AG04449 (cell line): ENCODE results near the gene FLCN.

Source experiments
- CTCF ChIA-PET: fragments of 350-600 bp; formaldehyde crosslinking; extraction: SDS; loops from one replicate; lab custom pipeline; 2021; ENCODE audit warnings: antibody characterized with exemption; lab: Yijun Ruan, JAX
- POLR2A ChIA-PET: fragments of 400-600, 350-600 bp; formaldehyde crosslinking; extraction: SDS; loops from one replicate; lab custom pipeline; 2020; ENCODE audit warnings: antibody characterized with exemption, inconsistent platforms; lab: Yijun Ruan, JAX
- DNase-seq: peaks from one replicate; pipeline ENCODE4 v3.0.0-alpha.2; 2010; ENCODE audit warnings: low read depth, low spot score
- H3K4me3 ChIP-seq: 2 replicates; pipeline ENCODE4 v1.5.1; 2011; ENCODE audit warnings: low read depth, mild to moderate bottlenecking, control low read depth, low read length
- TF ChIP-seq, protein P1 (sequence below): IDR thresholded peaks from one replicate; pipeline ENCODE4 v1.5.1; 2011; ENCODE audit warnings: mild to moderate bottlenecking, moderate library complexity, low read length, control low read depth, inconsistent platforms; ENCODE audit not compliant: insufficient read depth; ENCODE audit errors: missing control alignments

Gene FLCN

DNA sequence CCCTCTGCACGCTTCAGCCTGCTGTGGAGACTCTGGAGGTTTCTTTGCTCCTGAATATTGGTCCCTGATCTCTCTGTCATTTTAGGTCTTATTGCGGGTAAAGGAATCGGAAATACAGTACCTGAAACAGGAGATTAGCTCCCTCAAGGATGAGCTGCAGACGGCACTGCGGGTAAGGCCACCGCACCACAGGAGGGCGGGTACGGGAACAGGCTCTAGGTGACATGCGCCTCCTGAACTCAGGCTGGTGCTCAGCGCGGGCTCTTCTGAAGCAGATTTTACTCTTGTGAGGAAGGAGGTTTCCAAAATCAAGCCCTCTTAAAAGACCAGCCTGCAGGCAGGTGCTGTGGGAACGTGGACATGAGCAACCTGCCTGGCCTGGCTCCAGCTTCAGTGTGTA, 60.6 kb downstream of the FLCN start:
- ChIA-PET CTCF (interaction anchor here (0.6 kb wide), 1 partner anchor 176 kb away, joined by 3 read pairs; no protein-coding TSS in a partner anchor), POLR2A (no interaction called here)
- TF ChIP-seq, protein P1, sequence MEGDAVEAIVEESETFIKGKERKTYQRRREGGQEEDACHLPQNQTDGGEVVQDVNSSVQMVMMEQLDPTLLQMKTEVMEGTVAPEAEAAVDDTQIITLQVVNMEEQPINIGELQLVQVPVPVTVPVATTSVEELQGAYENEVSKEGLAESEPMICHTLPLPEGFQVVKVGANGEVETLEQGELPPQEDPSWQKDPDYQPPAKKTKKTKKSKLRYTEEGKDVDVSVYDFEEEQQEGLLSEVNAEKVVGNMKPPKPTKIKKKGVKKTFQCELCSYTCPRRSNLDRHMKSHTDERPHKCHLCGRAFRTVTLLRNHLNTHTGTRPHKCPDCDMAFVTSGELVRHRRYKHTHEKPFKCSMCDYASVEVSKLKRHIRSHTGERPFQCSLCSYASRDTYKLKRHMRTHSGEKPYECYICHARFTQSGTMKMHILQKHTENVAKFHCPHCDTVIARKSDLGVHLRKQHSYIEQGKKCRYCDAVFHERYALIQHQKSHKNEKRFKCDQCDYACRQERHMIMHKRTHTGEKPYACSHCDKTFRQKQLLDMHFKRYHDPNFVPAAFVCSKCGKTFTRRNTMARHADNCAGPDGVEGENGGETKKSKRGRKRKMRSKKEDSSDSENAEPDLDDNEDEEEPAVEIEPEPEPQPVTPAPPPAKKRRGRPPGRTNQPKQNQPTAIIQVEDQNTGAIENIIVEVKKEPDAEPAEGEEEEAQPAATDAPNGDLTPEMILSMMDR = no peak
- H3K4me3 ChIP-seq = no peak overlapping the region
- DNase-seq = no peak

DNA sequence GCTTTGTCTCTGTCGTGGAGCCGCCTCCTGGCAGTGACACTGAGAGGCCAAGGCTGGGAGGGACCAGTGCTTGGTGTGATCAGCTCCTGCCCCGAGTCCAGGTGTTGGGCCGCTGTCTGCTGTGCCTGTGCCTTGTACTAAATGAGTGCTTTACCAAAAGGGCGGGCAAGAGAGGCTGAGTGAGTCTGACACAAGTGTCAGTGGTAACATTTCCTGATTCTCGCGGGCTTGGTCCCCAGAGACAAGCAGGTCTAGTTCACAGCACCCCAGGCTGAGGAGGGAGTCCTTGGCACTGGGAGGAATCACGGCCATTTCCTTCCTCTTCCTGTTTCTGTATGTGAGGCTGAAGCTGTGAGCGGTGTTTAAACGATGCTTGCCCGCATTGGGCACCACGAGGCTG, 61.1 kb downstream of the FLCN start:
- H3K4me3 ChIP-seq = no peak overlapping the region
- TF ChIP-seq, protein P1 = no peak
- ChIA-PET CTCF (interaction anchor here (0.6 kb wide), 1 partner anchor 175 kb away, joined by 3 read pairs; no protein-coding TSS in a partner anchor), POLR2A (no interaction called here)
- no peak for DNase-seq

DNA sequence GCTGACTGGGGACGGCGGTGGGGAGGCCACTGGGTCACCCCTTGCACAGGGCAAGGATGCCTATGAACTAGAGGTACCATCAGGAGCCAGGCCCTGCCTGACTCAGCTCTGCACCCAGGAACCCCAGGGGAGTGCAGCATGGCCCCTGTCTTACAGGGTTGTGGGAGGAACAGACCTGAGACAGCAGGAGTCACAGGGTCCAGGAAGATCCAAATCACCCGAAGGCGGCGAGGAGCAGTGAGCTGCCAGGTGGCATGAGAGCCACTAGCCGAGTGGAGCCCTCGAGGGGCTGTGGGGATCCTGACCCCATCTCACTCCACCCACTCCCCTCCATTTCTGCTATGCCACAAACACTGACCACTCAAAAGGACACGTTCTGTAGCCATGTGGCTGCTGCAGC, 61.6 kb downstream of the FLCN start:
- POLR2A ChIA-PET = no interaction called here
- CTCF ChIA-PET = interaction anchor here (2.3 kb wide), 1 partner anchor 177 kb away, joined by 6 read pairs; no protein-coding TSS in a partner anchor
- DNase-seq = no peak
- no peak overlapping the region for H3K4me3 ChIP-seq
- TF ChIP-seq, protein P1 = no peak

DNA sequence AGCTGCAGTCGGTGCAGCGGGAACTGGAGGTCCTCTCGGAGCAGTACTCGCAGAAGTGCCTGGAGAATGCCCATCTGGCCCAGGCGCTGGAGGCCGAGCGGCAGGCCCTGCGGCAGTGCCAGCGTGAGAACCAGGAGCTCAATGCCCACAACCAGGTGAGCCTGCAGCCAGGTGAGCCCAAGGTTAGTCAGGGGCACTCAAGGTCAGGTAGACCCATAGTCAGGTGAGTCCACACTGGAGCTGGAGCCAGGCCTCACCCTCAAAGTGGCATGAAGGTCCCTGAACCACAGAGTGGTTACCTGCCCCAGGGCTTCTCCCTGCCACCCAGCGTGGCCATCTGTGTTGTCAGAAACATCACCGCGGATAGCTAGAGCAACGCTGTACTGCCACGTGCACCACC, 63.0 kb downstream of the FLCN start:
- CTCF ChIA-PET = interaction anchor here (0.6 to 2.3 kb wide), 5 partner anchors 8 to 176 kb away, joined by 3 to 6 read pairs (median 4); no protein-coding TSS in a partner anchor
- POLR2A ChIA-PET = no interaction called here
- no peak overlapping the region for H3K4me3 ChIP-seq
- TF ChIP-seq, protein P1 = no peak
- DNase-seq = no peak

DNA sequence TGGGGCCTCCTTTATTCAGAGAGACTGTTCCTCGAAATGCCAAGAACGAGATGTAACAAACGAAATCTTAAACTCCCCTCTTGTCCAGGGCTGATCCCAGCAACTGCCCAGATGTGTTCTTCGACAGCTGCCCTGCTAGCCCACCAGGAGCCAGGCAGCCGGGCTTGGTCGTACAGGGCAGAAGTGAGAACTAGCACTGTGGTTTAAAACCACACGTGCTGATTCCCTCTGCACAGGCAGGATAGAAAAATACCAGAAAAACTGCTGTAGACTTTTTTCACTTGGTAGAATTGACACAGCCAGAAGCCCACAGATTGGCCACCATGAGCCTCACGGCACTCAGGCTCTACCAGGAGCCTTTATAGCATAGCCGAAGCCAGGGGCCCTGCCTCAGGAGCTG, 64.0 kb downstream of the FLCN start:
- H3K4me3 ChIP-seq = no peak overlapping the region
- TF ChIP-seq, protein P1 = no peak
- CTCF ChIA-PET = interaction anchor here (1.9 to 2.3 kb wide), 2 partner anchors 172 to 175 kb away, joined by 5 to 6 read pairs; no protein-coding TSS in a partner anchor
- no peak for DNase-seq
- POLR2A ChIA-PET = no interaction called here

DNA sequence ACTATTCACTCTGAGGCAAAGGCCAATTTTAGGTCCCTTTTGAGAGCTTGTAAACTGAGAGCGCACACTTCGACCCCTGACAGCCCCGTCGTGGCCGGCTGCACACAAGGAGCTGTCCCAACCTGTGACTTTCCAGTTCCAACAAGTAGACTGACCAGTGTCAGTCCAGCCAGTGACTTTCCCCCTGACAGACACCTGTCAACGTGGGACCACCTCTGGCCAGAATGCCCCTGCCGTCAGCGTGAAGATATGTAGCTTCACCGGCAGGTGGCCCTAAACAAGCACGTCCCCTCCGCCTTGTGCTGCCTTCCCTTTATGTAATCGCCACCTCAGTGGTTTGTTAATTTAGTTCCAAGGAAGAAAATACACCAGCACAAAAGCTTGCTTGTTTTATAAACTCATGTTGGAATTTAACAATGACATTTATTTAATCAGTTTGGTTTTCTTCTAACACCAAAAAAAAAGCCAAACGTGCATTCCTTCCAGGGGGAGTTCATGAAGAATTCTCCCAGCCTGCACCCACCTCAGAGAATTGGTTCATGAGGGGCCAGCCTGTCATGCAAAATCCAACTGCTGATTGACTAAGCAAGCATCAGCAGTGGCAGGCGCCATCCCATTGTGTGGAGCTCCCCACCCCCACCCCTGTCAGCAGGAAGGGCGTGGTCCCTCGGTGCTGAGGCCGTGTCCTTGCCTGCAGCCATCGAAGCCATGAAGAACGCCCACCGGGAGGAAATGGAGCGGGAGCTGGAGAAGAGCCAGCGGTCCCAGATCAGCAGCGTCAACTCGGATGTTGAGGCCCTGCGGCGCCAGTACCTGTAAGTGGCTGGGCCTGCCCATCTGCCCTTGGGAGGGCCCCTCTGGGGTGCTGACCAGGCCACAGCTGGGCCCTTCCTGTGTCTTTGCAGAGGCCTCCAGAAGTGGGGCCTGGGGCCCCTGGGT, 64.7 kb downstream of the FLCN start:
- TF ChIP-seq, protein P1 = no peak
- H3K4me3 ChIP-seq = no peak overlapping the region
- POLR2A ChIA-PET = no interaction called here
- CTCF ChIA-PET = interaction anchor here (1.8 to 1.9 kb wide), 2 partner anchors 30 to 172 kb away, joined by 5 to 6 read pairs; no protein-coding TSS in a partner anchor
- no peak for DNase-seq
